ENCODE measurements around the gene FOXN3.

FOXN3 gene

GRCh38 chr14:89417091-89417464, at the start of gene FOXN3:
Gene FOXN3 (minus strand): TSS chr14:89417233. CDS start chr14:89412476, 4,757 bp downstream.
- peak; percentile 84 for DNase-seq

DNA sequence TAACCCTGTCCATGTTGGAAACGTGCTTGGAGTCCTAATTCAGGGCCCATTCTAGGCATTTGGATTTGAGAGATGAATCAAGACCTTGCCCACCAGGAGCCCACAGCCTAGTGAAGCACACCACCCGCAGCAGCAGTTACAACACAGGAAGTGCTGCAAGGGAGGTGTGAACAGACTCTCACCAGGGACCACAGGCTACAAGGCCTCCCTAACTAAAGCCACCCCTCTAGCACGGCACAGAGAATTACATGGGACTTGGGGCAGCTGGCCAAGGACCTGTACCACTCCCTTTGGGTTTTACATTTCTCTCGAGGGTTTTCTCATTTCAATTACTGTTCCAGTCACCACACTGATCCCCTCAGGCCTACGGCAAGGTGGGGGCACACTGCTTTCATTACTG, 49.5 kb upstream of the FOXN3 start:
- DNase-seq = peak; percentile 84

- DNase-seq = no peak
These were observed 48.8 kb upstream of the FOXN3 start for GRCh38 chr14:89465876-89466275.

DNA sequence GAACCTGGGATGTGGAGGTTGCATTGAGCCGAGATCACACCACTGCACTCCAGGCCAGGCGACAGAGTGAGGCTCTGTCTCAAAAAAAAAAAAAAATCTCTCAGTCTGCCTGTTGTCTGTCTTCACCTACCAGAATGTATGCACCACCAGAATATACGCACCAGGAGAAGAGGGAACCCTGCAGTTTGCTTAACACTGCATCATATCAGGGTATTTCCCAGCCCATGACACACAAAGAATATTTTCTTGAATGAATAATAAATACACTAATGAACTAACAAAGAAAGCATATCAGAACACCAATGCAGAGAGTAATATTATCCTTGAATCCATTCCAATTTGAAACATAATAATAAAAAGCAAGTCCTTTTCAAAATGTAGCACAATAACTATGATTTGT, 44.2 kb upstream of the FOXN3 start:
- DNase-seq = no peak

- DNase-seq = no peak
These were observed 41.8 kb upstream of the FOXN3 start for GRCh38 chr14:89458713-89459420.

GRCh38 chr14:89457007-89457406, 40.0 kb upstream of the FOXN3 start:
- DNase-seq = no peak

- no peak for DNase-seq
These were observed 38.4 kb upstream of the FOXN3 start for GRCh38 chr14:89455412-89455811.

DNA sequence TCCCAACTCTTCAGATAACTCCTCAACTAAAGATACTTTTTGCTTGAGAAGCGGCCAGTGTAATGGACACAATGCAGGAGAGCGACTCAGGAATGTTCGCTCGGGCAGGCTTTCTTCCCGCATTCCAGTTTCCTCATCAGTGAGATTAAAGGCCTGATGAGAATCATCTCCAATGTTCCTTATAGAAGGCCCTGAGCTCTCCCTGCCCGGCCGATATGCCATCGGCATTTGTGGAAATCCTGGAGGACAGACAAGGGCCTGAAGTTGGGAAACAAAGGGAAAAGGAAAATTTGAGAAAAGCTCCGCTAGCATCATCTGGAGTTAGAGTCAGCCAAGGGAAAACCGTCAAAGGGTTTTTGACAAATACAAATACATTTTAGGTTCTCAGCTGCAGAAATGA, 38.0 kb upstream of the FOXN3 start:
- no peak for DNase-seq

- DNase-seq = no peak
These were observed 35.2 kb upstream of the FOXN3 start for GRCh38 chr14:89452281-89452680.

DNA sequence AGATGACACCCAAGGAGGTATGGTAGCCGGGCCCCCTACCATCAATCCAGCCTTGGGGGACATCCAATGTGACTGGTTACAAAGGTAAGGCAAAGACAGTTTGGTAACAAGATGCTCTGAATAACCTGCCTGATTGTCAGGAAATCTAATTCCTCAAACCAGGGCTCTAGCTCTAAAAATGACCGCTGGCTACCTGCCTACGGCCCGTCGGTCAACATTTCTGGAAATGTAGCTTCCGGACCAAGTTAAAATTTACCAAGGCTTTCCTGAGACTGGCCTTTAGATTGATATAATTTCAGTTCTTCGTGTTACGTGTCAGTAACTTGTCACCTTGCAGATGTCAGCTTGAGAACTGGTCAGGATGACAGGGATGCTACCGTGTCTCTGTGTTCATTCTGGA, 34.2 kb upstream of the FOXN3 start:
- no peak for DNase-seq

GRCh38 chr14:89447182-89447944, 30.3 kb upstream of the FOXN3 start:
- DNase-seq = no peak

GRCh38 chr14:89445273-89445973, 28.4 kb upstream of the FOXN3 start:
- DNase-seq = peak; percentile 17

GRCh38 chr14:89444516-89445125, 27.6 kb upstream of the FOXN3 start:
- no peak for DNase-seq

- no peak for DNase-seq
These were observed 27.0 kb upstream of the FOXN3 start for GRCh38 chr14:89444044-89444443.

GRCh38 chr14:89443042-89443629, 26.1 kb upstream of the FOXN3 start:
- no peak for DNase-seq

- DNase-seq = no peak
These were observed 25.2 kb upstream of the FOXN3 start for GRCh38 chr14:89442280-89442679.

DNA sequence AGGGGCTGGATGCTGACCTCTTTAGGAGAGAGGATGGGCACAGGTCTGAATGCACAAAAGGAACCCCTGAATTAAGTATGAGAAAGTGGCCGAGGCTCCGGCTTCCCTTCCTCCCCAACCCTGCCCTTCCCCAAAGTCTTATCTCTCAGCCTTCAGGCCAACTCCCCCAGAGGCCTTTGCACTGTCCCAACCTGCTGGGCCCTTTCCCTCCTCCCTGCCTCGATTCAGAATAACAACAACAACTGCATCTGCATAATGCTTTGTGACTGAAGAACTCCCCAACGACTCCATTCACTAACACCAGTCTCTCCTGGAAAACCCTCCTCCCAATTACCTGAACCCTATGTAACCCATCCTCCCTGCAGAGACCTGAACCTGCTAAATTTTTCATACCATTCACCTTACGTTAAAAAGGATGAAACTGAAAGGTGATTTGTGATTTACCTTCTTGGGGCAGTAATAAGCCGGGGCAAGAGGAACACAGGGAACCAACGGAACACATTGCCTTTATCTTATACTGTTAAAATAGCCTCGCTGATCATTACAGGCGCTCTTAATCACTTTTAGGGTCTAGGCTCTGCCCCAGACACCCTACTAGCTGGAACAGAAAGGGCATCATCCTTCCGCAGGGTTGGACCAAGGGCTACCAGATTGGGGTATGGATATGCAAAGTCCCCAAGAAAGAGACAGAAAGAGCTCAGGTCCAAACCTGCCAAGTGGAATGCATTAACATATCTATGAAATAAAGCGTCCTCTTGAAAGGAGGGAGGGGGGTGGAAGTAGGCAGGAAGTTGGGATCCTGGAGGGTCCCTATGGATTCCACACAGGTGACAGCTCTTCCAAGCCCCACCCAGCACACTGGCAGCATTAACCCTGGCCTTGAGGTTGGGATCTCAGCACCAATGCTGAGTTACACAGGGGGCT, 24.2 kb upstream of the FOXN3 start:
- DNase-seq = no peak

GRCh38 chr14:89435892-89436656, 19.0 kb upstream of the FOXN3 start:
- DNase-seq = no peak

DNA sequence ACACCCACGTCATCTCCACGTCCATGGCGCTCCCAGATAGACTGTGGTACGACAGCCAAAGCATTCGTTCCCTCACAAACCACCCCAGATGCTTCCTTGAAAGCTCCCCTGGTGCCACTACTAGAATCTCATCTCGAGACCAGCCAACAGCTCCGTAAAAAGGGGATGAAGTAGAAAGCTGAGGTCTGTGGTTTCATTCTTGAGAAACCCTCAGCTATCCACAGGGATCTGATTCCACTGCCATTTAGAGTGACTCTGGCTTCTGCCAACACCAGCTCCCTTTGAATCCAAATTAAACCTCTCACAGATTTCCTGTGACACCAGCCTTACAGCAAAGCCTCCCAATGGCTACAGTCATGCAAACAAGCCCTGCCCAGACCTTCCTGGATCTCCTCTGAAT, 18.5 kb upstream of the FOXN3 start:
- no peak for DNase-seq

GRCh38 chr14:89432226-89432625, 15.2 kb upstream of the FOXN3 start:
- no peak for DNase-seq

Measured in NK-92 treated with Interleukin-12 subunit alpha and Interleukin-12 subunit beta, amount 100 ng/mL, for 24 hours (cell line).